DMS153 treated with DMSO at 0.1 percent for 48 hours (cell line): ENCODE results near the gene TANC1.
A peak's percentile ranks its signal among the peaks of the same experiment; 100 is the strongest.

Experiments
- DNase-seq: peaks from one replicate; lab custom pipeline; 2025; ENCODE audit not compliant: unreplicated experiment; lab: John Stamatoyannopoulos, UW

TANC1 gene

DNA sequence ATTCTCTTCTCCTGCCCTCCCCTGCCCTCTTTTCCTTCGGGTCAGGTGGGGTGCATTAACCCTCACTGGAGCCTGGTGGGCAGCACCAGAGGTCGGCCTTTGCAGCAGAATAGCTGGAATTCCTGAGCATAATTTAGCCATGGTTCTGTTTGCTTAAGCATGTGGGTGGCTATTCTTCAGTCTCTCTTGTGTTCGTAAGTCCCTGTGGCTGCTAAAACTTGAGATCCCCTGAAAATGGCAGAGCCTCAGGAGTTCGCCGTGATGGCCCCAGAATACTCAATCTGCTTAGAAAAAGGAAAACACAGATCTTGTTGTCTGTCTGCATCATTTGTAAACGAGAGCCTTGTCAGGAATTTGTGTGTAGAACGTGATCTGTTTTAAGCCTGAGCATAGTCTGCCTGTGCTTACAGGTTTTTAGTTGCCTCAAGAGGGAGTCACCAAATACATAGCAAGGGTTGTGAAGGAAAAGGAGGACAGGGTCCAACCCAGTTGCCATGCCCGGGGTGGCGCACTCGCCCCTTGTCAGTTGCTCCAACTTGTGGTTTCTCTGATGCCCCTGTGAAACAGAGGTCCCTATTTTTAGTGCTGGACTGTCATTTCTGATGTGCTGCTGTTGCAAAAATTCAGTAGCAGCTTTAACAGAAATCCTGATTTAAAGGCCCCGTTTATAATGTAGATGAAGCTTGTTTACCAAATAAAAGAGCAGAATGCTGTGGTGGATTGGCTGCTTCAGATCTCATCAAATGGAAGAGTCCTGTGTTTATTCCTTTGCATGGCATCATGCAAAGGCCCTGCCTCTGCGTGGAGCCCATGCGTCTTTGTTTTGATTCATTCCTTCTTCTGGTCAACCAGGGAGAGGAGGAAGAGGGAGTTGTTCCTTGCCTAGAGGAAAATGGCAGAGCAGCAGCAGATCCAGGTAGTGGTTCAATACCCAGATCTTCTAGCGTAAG is 243.3 kb downstream of the TANC1 start:
- no peak for DNase-seq

DNA sequence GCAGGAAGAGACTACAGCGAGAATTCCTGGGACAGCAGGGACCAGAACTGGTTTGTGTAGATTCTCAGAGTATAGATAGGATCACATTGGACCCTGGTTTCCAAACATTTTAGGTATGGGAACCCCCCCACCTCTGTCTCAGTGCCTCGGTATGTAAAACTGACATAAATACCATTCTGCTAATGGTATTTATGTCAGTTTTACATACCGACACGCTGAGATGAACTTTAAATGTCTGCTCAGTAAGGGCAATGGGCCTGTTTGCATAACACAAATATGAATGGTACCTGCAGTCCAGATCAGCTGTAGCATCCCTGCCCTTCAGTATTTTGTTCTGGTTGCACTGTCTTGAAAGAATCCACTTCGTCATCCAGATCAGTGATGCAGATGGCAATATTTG is 244.9 kb downstream of the TANC1 start:
- DNase-seq, result no peak

DNA sequence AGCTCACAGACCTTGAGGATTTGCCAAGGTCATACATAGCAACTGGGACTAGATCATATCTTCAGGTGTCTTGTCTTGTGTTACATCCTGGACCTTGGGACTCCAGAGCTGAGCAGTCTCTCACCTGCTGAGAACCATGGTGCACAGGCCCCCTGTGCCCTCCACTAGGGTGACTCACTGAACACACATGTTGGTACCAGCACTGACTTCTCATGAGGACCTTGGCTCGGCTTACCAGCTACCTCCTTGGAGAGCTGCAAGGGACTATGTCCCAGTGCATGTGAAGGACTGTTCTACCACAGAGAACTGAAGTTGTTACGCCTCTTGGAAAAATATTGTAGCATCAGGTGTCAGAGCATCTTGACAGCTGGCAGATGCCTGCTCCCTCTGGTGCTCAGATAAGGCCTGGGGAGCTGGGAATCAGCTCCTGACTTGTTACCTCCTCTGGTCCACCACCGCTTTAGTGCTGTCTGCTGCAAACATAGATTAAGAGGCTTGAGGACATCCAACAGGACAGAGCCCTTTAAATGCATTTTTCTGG is 246.0 kb downstream of the TANC1 start:
- no peak for DNase-seq

DNA sequence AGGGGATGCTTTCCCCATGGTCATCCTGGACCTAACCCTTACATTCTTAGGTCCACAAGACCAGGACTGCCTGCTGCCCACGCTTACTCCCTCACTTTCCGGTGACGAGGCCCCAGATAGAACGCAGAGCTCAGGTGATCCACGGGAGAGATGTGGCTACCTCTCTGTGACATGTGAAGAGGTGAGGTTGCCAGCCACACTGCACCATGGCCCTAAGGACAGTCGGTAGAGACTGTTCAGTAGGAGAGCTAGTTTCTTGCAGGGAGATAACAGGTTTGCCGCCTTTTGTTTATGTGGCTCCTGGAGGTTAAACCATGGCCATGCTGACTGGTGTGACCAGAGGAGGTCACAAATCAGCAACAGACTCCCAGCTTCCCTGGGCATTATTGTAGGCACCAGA is 246.7 kb downstream of the TANC1 start:
- DNase-seq, result no peak

DNA sequence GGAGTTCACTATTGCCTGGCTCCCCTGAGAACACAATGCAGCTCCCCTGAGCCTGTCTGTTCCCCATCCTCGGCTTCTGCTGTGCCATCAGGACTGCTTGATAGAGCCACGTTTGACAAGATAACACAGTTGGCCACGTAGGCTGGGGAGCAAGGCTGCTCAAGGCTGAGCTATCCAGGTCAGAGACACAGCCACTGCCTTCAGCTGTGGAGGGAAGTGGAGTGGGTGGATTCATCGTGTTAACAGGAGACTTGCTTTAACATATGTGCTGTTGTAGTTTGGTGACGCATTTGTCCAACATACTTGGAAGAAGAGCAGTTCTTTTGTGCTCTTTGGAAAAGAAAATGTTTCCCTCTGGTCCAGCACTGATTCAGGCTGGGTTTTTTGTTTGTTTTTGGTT is 249.2 kb downstream of the TANC1 start:
- no peak for DNase-seq

DNA sequence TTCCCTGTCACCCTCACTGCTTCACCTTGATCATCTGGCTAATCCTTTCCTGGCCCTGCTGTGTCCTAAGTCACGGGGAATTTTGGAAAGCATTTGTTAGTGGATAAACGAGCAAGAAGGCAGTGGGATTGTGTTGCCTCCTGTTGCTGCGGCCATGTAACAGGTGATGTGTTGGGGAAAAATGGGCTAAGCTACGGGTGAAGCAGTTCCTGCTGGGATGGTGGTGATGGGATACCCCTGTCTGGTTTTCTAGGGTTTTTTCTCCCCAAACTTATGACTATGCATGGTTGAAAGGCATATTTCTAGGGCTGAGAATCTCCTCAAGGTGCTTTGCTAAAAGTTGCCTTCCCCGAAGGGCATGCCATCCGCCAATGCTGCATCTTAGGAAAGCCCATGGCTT is 249.9 kb downstream of the TANC1 start:
- DNase-seq, result no peak

DNA sequence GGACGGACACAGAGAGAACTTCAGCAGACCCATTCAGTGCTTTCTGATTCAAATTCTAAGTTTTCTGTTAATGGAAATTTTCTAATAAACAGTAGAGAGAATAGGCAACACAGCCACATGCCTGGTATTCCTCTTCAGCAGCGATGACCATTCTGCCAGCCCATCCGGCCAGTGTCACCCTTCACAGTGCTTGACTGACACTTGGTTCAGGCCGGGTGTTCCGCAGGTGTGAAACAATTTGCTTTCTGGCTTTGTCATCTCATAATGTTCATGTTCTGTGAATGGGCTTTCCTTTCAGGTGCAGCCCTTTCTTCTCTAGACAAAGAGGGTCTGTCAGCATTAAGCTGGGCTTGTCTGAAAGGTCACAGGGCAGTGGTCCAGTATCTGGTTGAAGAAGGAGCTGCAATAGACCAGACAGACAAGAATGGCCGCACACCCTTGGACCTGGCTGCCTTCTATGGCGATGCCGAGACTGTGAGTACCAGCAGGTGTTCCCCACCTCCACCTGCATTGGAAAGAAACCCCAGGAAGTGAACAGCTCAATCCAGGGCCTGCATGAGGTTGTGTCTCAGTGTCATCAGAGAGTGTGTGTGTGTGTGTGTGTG is 251.1 kb downstream of the TANC1 start:
- no peak for DNase-seq

DNA sequence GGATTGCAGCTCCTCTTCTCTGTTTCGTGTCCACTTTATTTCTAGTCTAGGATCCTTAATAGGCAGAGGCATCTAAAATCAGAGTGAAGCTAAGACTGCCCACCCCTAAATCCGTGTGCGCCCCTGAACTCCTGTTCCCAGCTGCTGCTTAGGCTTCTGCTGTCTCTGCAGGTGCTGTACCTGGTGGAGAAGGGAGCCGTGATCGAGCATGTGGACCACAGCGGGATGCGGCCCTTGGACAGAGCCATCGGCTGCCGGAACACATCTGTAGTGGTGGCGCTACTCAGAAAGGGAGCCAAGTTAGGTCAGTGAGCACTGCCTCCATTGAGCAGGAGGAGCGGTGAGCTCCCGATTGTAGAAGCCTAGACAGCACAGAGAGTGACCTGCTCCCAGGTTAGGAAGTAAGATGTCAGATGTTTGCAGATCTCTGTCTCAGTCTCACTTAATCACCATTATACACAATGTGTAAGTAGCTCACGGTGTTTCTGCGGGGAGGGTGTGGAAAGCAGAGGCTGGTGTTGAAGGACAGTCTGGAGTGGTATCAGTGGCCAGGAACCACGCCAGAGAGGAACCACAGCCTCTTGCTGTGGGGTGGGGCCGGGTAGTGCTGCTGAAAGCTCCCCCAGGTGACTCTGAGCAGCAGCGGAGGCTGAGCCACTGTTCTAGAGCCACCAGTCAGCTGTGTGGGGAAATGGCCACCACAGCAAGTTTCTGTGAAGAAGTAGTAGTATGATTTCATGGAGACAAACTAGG is 255.8 kb downstream of the TANC1 start:
- no peak for DNase-seq

DNA sequence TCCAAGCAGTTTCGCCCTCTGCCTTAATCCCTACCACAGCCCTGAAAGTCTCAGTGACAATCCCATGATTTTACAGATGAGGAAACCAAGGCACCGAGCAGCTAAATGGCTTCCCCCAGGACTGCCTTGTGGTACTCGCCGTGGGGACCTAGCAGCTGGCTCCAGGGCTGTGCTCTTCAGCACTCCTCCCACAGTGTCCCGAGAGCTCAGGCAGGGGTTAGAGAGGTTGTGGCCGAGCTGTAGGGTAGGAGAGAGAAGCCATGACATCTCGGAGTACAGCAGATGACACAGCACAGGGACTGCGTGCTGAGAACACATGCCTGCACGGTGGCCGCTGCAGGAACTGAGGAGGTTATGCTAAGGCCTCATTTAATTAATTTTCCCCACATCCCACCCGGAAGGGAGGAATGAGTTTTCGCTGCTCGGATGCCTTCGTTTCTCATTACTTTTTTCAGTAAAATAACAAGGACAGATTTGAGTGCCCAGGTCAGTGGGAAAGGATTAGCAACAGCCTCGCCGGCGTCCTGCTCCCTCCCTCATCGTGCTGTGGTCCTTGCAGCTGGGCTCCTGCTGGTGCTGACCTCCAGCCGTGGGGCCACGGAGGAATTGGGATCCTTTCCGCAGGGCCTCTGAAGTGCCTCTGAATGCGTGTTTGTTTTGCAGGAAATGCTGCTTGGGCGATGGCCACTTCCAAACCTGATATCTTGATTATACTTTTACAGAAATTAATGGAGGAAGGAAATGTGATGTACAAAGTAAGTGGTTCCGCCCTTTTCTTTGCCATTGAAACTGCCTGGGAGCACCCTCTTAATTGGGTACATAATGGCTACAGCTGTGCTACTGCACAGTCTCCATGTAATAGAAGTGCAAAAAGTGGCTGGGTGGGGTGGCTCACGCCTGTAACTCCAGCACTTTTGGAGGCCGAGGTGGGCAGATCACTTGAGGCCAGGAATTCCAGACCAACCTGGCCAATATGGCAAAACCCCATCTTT is 256.9 kb downstream of the TANC1 start:
- peak; percentile 17 for DNase-seq

DNA sequence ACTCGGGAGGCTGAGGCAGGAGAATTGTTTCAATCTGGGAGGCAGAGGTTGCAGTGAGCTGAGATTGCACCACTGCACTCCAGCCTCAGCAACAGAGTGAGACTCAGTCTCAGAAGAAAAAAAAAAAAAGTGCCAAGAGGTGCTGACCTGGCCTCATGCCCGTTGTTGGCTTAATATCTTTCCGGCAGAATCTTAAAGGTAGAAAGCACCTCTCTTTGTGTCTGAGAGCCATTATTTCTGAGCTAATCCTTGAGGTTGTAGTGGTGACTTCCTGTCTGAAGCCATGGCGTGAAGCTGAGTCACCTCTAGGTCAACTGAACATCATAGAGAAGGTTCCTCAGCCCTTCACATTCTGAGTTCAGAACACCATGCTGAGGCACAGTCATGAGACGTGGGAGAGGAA is 257.6 kb downstream of the TANC1 start:
- DNase-seq, result no peak

DNA sequence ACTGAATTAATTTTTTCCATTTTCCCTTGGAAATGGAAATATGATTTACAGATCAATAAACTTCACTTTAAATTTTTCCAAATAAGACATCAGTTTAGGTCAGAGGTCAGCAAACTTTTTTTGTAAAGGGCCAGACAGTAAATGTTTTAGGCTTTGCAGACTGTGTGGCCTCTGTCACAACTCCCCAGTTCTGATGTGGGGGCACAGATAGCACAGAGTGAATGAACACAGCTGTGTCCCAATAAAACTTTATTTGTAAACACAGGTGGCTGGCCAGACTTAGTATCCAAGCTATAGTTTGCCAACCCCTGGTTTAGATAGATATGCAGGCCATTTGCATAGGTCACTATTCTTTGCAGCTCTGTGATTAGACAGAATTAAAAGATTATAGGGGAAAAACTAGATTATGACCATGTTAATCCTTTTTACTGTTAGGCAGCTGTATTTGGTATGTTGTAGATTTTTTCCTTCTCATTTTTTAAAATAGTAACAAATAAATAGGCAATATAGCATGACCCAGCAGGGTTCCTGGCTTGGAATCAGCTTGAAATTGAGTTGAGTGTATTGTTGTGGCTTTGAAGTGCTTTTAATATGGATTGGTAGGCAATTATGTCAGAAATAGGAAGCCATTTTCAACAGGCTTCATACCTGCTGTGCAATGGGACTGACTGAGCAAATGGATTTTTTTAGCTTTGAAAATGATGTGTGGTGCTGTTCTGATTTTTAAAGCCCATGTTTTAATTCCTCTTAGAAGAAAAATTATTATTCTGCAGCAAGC is 258.4 kb downstream of the TANC1 start:
- DNase-seq, result no peak

DNA sequence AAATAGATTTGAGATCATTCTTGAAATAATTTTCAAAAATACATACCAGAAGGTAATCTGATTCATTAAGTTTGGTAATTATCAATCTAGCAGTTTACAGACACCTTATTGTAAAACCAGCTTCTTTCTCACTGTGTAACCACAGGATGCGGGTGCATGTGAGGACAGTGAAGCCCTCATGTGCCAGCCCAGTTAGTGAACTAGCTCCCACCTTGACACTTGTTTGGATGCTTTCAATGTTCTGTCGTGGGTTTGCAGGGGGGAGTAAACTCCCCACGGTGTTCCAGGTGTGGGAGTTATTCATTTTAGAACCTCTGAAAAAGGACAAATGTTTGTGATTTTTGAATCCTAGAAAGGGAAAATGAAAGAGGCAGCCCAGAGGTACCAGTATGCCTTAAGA is 259.0 kb downstream of the TANC1 start:
- no peak for DNase-seq

DNA sequence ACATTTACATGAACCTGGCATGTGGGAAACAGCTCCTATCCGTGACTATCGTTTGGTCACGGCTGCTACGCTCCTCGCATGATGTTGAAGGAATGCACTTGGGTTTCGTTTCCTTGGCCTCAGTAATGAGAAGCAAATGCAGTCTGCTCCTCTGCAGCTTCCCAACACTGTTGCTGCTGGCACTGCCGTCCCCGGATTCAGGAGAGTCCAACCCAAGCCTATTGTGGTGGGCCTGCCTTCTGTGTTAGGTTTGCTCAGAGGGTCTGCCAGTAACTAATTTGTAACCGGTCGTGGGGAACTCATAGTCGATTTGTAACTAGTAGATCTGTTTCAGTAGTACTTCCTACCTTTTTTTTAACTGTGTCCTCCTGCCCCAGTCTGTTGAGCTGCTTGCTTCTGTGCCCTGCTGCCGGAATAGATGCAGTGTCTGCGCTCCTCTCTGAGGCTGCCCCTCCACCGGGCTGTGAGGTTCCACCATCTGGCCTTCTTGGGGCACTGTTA is 259.7 kb downstream of the TANC1 start:
- no peak for DNase-seq

DNA sequence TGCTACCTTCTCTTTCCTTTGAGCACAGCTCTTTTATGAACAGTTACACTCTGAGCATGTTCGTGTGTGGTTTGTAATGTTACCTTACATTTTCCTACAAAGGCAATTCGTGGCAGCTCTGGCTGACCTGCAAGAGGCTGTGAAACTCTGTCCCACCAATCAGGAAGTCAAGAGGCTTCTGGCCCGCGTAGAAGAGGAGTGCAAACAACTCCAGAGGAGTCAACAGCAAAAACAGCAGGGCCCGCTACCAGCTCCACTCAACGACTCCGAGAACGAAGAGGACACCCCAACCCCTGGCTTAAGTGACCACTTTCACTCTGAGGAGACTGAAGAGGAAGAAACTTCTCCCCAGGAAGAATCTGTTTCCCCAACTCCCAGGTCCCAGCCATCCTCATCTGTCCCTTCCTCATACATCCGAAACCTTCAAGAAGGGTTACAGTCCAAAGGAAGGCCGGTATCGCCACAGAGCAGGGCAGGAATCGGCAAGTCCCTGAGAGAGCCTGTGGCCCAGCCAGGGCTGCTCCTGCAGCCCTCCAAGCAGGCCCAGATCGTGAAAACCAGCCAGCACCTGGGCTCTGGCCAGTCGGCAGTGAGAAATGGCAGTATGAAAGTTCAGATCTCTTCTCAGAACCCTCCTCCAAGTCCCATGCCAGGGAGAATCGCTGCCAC is 261.2 kb downstream of the TANC1 start:
- DNase-seq, result no peak

DNA sequence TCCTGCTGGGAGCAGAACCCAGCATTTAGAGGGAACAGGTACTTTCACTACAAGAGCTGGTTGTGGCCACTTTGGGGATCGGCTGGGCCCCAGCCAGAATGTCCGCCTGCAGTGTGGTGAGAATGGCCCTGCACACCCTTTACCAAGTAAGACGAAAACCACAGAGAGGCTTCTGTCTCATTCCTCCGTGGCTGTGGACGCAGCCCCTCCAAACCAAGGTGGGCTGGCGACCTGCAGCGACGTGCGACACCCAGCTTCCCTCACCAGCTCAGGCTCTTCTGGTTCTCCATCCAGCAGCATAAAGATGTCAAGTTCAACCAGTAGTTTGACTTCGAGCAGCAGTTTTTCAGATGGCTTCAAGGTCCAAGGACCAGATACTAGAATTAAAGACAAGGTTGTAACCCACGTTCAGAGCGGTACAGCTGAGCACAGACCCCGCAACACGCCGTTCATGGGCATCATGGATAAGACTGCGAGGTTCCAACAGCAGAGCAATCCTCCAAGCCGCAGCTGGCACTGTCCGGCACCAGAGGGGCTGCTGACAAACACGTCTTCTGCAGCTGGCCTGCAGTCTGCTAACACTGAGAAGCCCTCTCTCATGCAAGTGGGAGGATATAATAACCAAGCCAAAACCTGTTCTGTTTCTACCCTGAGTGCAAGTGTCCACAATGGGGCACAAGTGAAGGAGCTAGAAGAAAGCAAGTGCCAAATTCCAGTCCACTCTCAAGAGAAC is 261.9 kb downstream of the TANC1 start:
- no peak for DNase-seq

DNA sequence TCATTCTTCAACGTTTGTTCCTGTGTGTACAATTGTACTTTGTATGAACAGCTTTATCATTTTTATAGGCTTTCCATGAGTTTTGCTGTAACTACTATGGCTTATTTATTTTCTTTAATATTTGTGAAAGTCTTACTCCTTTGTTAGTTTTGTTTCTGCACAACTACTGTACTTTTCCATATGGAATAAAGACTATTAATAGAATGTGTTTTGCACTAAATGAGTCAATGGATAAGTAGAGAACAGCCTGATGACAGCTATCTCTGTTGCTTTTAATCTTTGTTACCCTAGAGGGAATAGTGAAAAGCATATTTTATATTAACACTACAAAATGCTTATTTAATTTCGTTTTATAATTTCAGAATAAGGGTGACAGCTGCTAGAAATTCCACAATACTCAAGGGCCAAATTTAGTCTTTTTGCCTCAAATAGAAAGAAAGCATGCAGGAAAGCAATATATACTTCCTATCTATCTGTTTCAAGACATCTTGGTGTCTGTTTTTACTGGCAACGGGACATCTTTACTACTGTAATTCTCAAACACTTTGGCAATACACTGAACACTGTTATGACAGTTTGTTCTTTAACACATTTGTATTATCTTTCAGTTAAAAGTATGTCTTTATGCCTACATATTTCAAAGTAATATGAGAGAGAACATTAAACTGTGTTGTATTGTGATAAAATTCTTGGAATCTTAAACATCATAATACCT is 264.2 kb downstream of the TANC1 start:
- no peak for DNase-seq

DNA sequence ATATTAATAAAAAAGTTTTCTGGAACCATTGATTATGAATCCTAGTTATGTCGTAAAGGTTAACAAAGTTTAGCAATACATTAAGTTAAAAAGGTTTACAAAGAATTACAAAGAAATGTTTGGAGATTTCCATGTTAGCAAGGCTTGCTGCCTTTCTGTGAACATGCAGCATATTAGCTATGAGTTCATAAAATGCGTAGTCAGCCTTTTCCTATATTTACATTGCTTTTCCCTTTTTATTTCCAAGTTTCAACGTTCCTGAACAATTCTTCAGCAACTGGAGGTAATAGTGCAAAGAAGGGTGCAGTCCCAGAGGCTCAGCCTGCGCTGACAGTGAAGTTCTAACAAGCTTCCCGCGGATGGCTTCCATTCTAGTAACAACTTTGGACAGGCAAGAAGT is 266.4 kb downstream of the TANC1 start:
- no peak for DNase-seq

DNA sequence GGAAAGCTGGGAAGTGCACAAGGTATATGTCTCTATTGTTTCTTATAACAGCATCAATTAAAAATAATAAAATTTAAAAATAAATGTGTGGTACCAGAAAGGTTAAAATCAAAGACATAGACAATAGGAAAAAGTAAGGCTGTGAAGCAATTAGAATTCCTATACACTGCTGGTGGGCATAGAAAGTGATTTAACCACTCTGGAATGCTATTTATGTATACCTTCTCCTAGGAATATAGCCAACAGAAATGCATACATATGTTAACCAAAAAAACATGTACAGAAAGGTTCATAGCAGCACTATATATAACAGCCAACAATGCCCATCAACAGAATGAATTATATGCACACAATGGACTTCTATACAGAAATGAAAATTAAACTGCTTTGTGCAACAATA is 275.1 kb downstream of the TANC1 start:
- no peak for DNase-seq
